GM12875 (cell line): ENCODE data around the gene SARDH.

ENCODE experiments used
- H3K4me3 ChIP-seq: one replicate; pipeline ENCODE4 v1.5.1; 2011; ENCODE audit warnings: low read depth, low read length, control low read depth
- CTCF ChIP-seq: IDR thresholded peaks from 2 replicates; pipeline ENCODE4 v1.5.1; 2011; ENCODE audit warnings: low read depth, mild to moderate bottlenecking, control low read depth, inconsistent platforms, low read length, moderate library complexity, borderline replicate concordance; ENCODE audit not compliant: insufficient read depth

SARDH gene

GRCh38 chr9:133618726-133619125 lies 119.4 kb downstream of the SARDH start:
- H3K4me3 ChIP-seq = no peak overlapping the region
- no peak for TF ChIP-seq CTCF

GRCh38 chr9:133616643-133617405 lies 121.3 kb downstream of the SARDH start:
- TF ChIP-seq CTCF = no peak
- H3K4me3 ChIP-seq = no peak overlapping the region

- H3K4me3 ChIP-seq = no peak overlapping the region
- TF ChIP-seq CTCF = no peak
These were observed 122.5 kb downstream of the SARDH start for GRCh38 chr9:133615606-133616188.

GRCh38 chr9:133615186-133615585 lies 123.0 kb downstream of the SARDH start:
- no peak overlapping the region for H3K4me3 ChIP-seq
- no peak for TF ChIP-seq CTCF

GRCh38 chr9:133614678-133615077 lies 123.5 kb downstream of the SARDH start:
- no peak overlapping the region for H3K4me3 ChIP-seq
- TF ChIP-seq CTCF = no peak

- H3K4me3 ChIP-seq = no peak overlapping the region
- no peak for TF ChIP-seq CTCF
These were observed 124.1 kb downstream of the SARDH start for GRCh38 chr9:133614056-133614455.
